H9 (cell line): ENCODE results near the gene UVSSA. TPM values are rescaled to one million over a fixed set of nuclear protein-coding genes. Genes with fewer than 3 reads are reported as not detected.

ENCODE experiments used
- DNase-seq: peaks from one replicate; pipeline ENCODE4 v3.0.0-alpha.2; 2017
- H2AFZ ChIP-seq: one replicate; pipeline ENCODE4 v1.6.1; 2013; ENCODE audit warnings: mild to moderate bottlenecking, low read length, control low read depth, moderate library complexity
- H2AK5ac ChIP-seq: 2 replicates; pipeline ENCODE4 v1.6.1; 2013; ENCODE audit warnings: low read length, control low read depth, mixed read lengths; ENCODE audit not compliant: insufficient read length
- H2BK120ac ChIP-seq: one replicate; pipeline ENCODE4 v1.6.1; 2013; ENCODE audit warnings: low read depth, mild to moderate bottlenecking, low read length, control low read depth, inconsistent platforms; ENCODE audit not compliant: poor library complexity, severe bottlenecking
- H2BK12ac ChIP-seq: 2 replicates; pipeline ENCODE4 v1.6.1; 2013; ENCODE audit warnings: low read length, control low read depth, mixed read lengths, low read depth; ENCODE audit not compliant: insufficient read length
- H2BK15ac ChIP-seq: 2 replicates; pipeline ENCODE4 v1.6.1; 2013; ENCODE audit warnings: low read depth, low read length, control low read depth
- H2BK20ac ChIP-seq: one replicate; pipeline ENCODE4 v1.6.1; 2013; ENCODE audit warnings: low read depth, mild to moderate bottlenecking, low read length, control low read depth, inconsistent platforms; ENCODE audit not compliant: poor library complexity, severe bottlenecking
- H2BK5ac ChIP-seq: 2 replicates; pipeline ENCODE4 v1.6.1; 2013; ENCODE audit warnings: low read length, control low read depth, mixed read lengths; ENCODE audit not compliant: insufficient read length
- H3K14ac ChIP-seq: 2 replicates; pipeline ENCODE4 v1.6.1; 2013; ENCODE audit warnings: low read length, control low read depth; ENCODE audit not compliant: insufficient read depth
- H3K18ac ChIP-seq: 2 replicates; pipeline ENCODE4 v1.6.1; 2013; ENCODE audit warnings: low read depth, mild to moderate bottlenecking, mixed read lengths, low read length, control low read depth; ENCODE audit not compliant: insufficient read length
- H3K23ac ChIP-seq: 2 replicates; pipeline ENCODE4 v1.6.1; 2013; ENCODE audit warnings: low read length, control low read depth, mixed read lengths, low read depth; ENCODE audit not compliant: insufficient read length
- H3K23me2 ChIP-seq: 2 replicates; pipeline ENCODE4 v1.6.1; 2013; ENCODE audit warnings: low read depth, mild to moderate bottlenecking, mixed read lengths, low read length, control low read depth; ENCODE audit not compliant: insufficient read length, poor library complexity, severe bottlenecking
- H3K27ac ChIP-seq: 2 replicates; pipeline ENCODE4 v1.5.1; 2013; ENCODE audit warnings: low read length, control low read depth, mixed read lengths, low read depth; ENCODE audit not compliant: insufficient read length
- H3K27me3 ChIP-seq: 2 replicates; pipeline ENCODE4 v1.6.1; 2013; ENCODE audit warnings: low read length, control low read depth, inconsistent platforms; ENCODE audit not compliant: insufficient read depth
- H3K4ac ChIP-seq: 2 replicates; pipeline ENCODE4 v1.6.1; 2013; ENCODE audit warnings: low read depth, mild to moderate bottlenecking, control low read depth, inconsistent platforms, low read length, moderate library complexity
- H3K4me1 ChIP-seq: 2 replicates; pipeline ENCODE4 v1.6.1; 2013; ENCODE audit warnings: low read length, control low read depth, inconsistent platforms; ENCODE audit not compliant: insufficient read depth
- H3K4me2 ChIP-seq: 2 replicates; pipeline ENCODE4 v1.6.1; 2013; ENCODE audit warnings: low read length, control low read depth, mixed read lengths; ENCODE audit not compliant: insufficient read length, insufficient read depth
- H3K56ac ChIP-seq: 2 replicates; pipeline ENCODE4 v1.6.1; 2013; ENCODE audit warnings: low read depth, mild to moderate bottlenecking, mixed read lengths, low read length, control low read depth; ENCODE audit not compliant: insufficient read length
- H3K79me1 ChIP-seq: 2 replicates; pipeline ENCODE4 v1.6.1; 2013; ENCODE audit warnings: low read depth, mild to moderate bottlenecking, moderate library complexity, low read length, control low read depth, inconsistent platforms; ENCODE audit not compliant: insufficient read depth, poor library complexity, severe bottlenecking
- H3K79me2 ChIP-seq: 2 replicates; pipeline ENCODE4 v1.6.1; 2013; ENCODE audit warnings: low read length, control low read depth, inconsistent platforms; ENCODE audit not compliant: insufficient read depth
- H3K9ac ChIP-seq: 2 replicates; pipeline ENCODE4 v1.6.1; 2013; ENCODE audit warnings: low read length, control low read depth, mixed read lengths; ENCODE audit not compliant: insufficient read length; ENCODE audit errors: extremely low read depth
- H3K9me3 ChIP-seq: one replicate; pipeline ENCODE4 v1.6.1; 2013; ENCODE audit warnings: low read depth, low read length, inconsistent platforms; ENCODE audit not compliant: control insufficient read depth
- H3T11ph ChIP-seq: one replicate; pipeline ENCODE4 v1.6.1; 2013; ENCODE audit warnings: mild to moderate bottlenecking, low read length, control low read depth, inconsistent platforms
- H4K20me1 ChIP-seq: one replicate; pipeline ENCODE4 v1.6.1; 2013; ENCODE audit not compliant: control insufficient read depth, insufficient read length, insufficient read depth
- H4K5ac ChIP-seq: 2 replicates; pipeline ENCODE4 v1.6.1; 2013; ENCODE audit warnings: low read depth, mild to moderate bottlenecking, mixed read lengths, low read length, control low read depth; ENCODE audit not compliant: insufficient read length
- H4K8ac ChIP-seq: replicated peaks from 2 replicates; pipeline ENCODE4 v1.6.1; 2013; ENCODE audit warnings: low read length, control low read depth, mixed read lengths, low read depth; ENCODE audit not compliant: insufficient read length
- H4K91ac ChIP-seq: 2 replicates; pipeline ENCODE4 v1.6.1; 2013; ENCODE audit warnings: low read depth, mild to moderate bottlenecking, moderate library complexity, mixed read lengths, low read length, control low read depth; ENCODE audit not compliant: insufficient read length
- H3K27ac Mint-ChIP-seq, 3 experiments: 2 replicates in 2 of 3; 3 replicates in 1 of 3; pipeline ENCODE4 v1.8.0; 2020 to 2021; ENCODE audit warnings: mixed read lengths in 3 of 3, mild to moderate bottlenecking in 1 of 3, moderate library complexity in 1 of 3
- H3K27me3 Mint-ChIP-seq: 2 replicates; pipeline ENCODE4 v1.8.0; 2021; ENCODE audit warnings: low read depth, mild to moderate bottlenecking, moderate library complexity, mixed read lengths
- H3K36me3 Mint-ChIP-seq, 3 experiments: 2 replicates in 2 of 3; 3 replicates in 1 of 3; pipeline ENCODE4 v1.8.0; 2020 to 2021; ENCODE audit warnings: low read depth in 3 of 3, mixed read lengths in 3 of 3; ENCODE audit not compliant: insufficient read depth in 1 of 3
- H3K4me1 Mint-ChIP-seq, 2 experiments: 2 replicates each; pipeline ENCODE4 v1.8.0; 2020; ENCODE audit warnings: mixed read lengths in 2 of 2
- H3K4me3 Mint-ChIP-seq, 2 experiments: 2 replicates in 1 of 2; 3 replicates in 1 of 2; pipeline ENCODE4 v1.8.0; 2020 to 2021; ENCODE audit warnings: mild to moderate bottlenecking in 2 of 2, mixed read lengths in 2 of 2, moderate library complexity in 1 of 2
- H3K9me3 Mint-ChIP-seq, 2 experiments: 2 replicates in 1 of 2; 3 replicates in 1 of 2; pipeline ENCODE4 v1.8.0; 2020; ENCODE audit warnings: mild to moderate bottlenecking in 2 of 2, mixed read lengths in 2 of 2, moderate library complexity in 1 of 2
- CTCF ChIP-seq: fragments of 200-600 bp; sonication (generic); conservative IDR thresholded peaks from 3 replicates; pipeline ENCODE4 v1.8.0; 2021; ENCODE audit warnings: antibody characterized with exemption, mild to moderate bottlenecking
- WGBS: extraction: QIAGEN DNeasy Blood & Tissue Kit; methylation state at CpG from one replicate; pipeline ENCODE4 v1.1.7; 2013; ENCODE audit warnings: missing lambda C conversion rate, low lambda C conversion rate, mixed read lengths; ENCODE audit not compliant: insufficient read length; ENCODE audit errors: extremely low coverage; 5-methylcytosine and 5-hydroxymethylcytosine counted together
- total RNA-seq: library from RNA; stranded (reverse); gene quantifications from 2 replicates; pipeline ENCODE4 v1.2.1, GENCODE V29; 2021

Gene UVSSA
- total RNA-seq, 1 experiment from 2014 or later = 15.9 TPM

- H2BK5ac ChIP-seq = no peak overlapping the region
- no peak overlapping the region for H3K4ac ChIP-seq
- no peak overlapping the region for H3K56ac ChIP-seq
- H3K23me2 ChIP-seq = no peaks in the 10 kb centered on the region
- H3K18ac ChIP-seq = no peak overlapping the region
- H3K79me1 ChIP-seq = no peaks in the 10 kb centered on the region
- Mint-ChIP-seq H3K9me3 (no peaks in the 10 kb centered on the region), H3K4me1 (no peaks in the 10 kb centered on the region), H3K27me3 (no peaks in the 10 kb centered on the region), H3K27ac (no peak overlapping the region), H3K4me3 (no peak overlapping the region), H3K36me3 (peaks cover 11 to 41% (median 27%) of the 10 kb centered on the region in 3 experiments; a peak in 6 of 7 replicates)
- H4K5ac ChIP-seq = no peak overlapping the region
- no peak overlapping the region for H2BK15ac ChIP-seq
- H3K9ac ChIP-seq = no peak overlapping the region
- no peak overlapping the region for H2AK5ac ChIP-seq
- no peak overlapping the region for H3K4me2 ChIP-seq
- H2AFZ ChIP-seq = no peak overlapping the region
- no peaks in the 10 kb centered on the region for H3K9me3 ChIP-seq
- H3T11ph ChIP-seq = no peak overlapping the region
- H3K4me1 ChIP-seq = no peaks in the 10 kb centered on the region
- H4K91ac ChIP-seq = no peak overlapping the region
- no peak overlapping the region for H2BK12ac ChIP-seq
- TF ChIP-seq CTCF = no peak
- no peak overlapping the region for H2BK20ac ChIP-seq
- H4K8ac ChIP-seq = no peak overlapping the region
- no peaks in the 10 kb centered on the region for H3K27me3 ChIP-seq
- no peaks in the 10 kb centered on the region; the same call in 1 of the 2 replicates for H3K79me2 ChIP-seq
- H3K23ac ChIP-seq = no peak overlapping the region
- no peak overlapping the region for H3K14ac ChIP-seq
- no peak for DNase-seq
- no peaks in the 10 kb centered on the region for H4K20me1 ChIP-seq
- no peak overlapping the region for H3K27ac ChIP-seq
- WGBS = no CpG with 5 or more reads among the region's 35 CpGs
- no peak overlapping the region for H2BK120ac ChIP-seq
Measured at GRCh38 chr4:1325681-1326635, 21.1 kb upstream of the UVSSA start.
